ENCODE data around the gene COLEC11.

The COLEC11 gene

GRCh38 chr2:3666613-3666975 is 71.7 kb downstream of the COLEC11 start:
- no peak for ATAC-seq
- TF ChIP-seq ARNTL (CRISPR knock-in tag; IDR thresholded peaks at IDR 0.05; ENCODE audit: borderline replicate concordance, low read depth) (no peak), BACH2 (CRISPR knock-in tag; IDR thresholded peaks at IDR 0.05; ENCODE audit: borderline replicate concordance) (no peak), GLIS3 (CRISPR knock-in tag; IDR thresholded peaks at IDR 0.05) (no peak), ZNF70 (CRISPR knock-in tag; IDR thresholded peaks at IDR 0.05) (no peak), ZFP30 (CRISPR knock-in tag; IDR thresholded peaks at IDR 0.05) (no peak), CSRNP3 (CRISPR knock-in tag; IDR thresholded peaks at IDR 0.05) (no peak), TSHZ2 (CRISPR knock-in tag; IDR thresholded peaks at IDR 0.05) (no peak), ZNF565 (CRISPR knock-in tag; conservative IDR thresholded peaks at IDR 0.05; ENCODE audit: low read depth) (no peak), OSR1 (CRISPR knock-in tag; IDR thresholded peaks at IDR 0.05) (no peak), RARB (CRISPR knock-in tag; IDR thresholded peaks at IDR 0.05) (no peak), ZFP3 (CRISPR knock-in tag; IDR thresholded peaks at IDR 0.05) (no peak), PATZ1 (CRISPR knock-in tag; IDR thresholded peaks at IDR 0.05; ENCODE audit: borderline replicate concordance) (no peak), SNAI2 (CRISPR knock-in tag; IDR thresholded peaks at IDR 0.05) (no peak), ESRRG (CRISPR knock-in tag; IDR thresholded peaks at IDR 0.05) (no peak), CSDC2 (CRISPR knock-in tag; IDR thresholded peaks at IDR 0.05) (no peak), ISL1 (CRISPR knock-in tag; IDR thresholded peaks at IDR 0.05) (no peak), CREB5 (CRISPR knock-in tag; IDR thresholded peaks at IDR 0.05; ENCODE audit: low read depth) (no peak), ZNF8 (CRISPR knock-in tag; IDR thresholded peaks at IDR 0.05) (no peak), POU6F1 (CRISPR knock-in tag; IDR thresholded peaks at IDR 0.05; ENCODE audit: borderline replicate concordance, low read depth) (no peak)

GRCh38 chr2:3667151-3667631 is 72.3 kb downstream of the COLEC11 start:
- TF ChIP-seq PPARA (CRISPR knock-in tag; IDR thresholded peaks at IDR 0.05; ENCODE audit: borderline replicate concordance) = no peak
- no peak for TF ChIP-seq OSR1 (CRISPR knock-in tag; IDR thresholded peaks at IDR 0.05)
- no peak for TF ChIP-seq SNAI2 (CRISPR knock-in tag; IDR thresholded peaks at IDR 0.05)
- no peak for TF ChIP-seq ZNF8 (CRISPR knock-in tag; IDR thresholded peaks at IDR 0.05)
- no peak for TF ChIP-seq GLIS3 (CRISPR knock-in tag; IDR thresholded peaks at IDR 0.05)
- no peak for TF ChIP-seq ZNF70 (CRISPR knock-in tag; IDR thresholded peaks at IDR 0.05)
- no peak for TF ChIP-seq CSRNP3 (CRISPR knock-in tag; IDR thresholded peaks at IDR 0.05)
- no peak for TF ChIP-seq ZC3H10 (CRISPR knock-in tag; IDR thresholded peaks at IDR 0.05)
- no peak for TF ChIP-seq CREB5 (CRISPR knock-in tag; IDR thresholded peaks at IDR 0.05; ENCODE audit: low read depth)
- TF ChIP-seq ARNTL (CRISPR knock-in tag; IDR thresholded peaks at IDR 0.05; ENCODE audit: borderline replicate concordance, low read depth) = no peak
- no peak for TF ChIP-seq ZFP3 (CRISPR knock-in tag; IDR thresholded peaks at IDR 0.05)
- TF ChIP-seq ISL1 (CRISPR knock-in tag; IDR thresholded peaks at IDR 0.05) = no peak
- no peak for TF ChIP-seq ZNF565 (CRISPR knock-in tag; conservative IDR thresholded peaks at IDR 0.05; ENCODE audit: low read depth)
- no peak for TF ChIP-seq CSDC2 (CRISPR knock-in tag; IDR thresholded peaks at IDR 0.05)
- peak; percentile 62 for ATAC-seq
